PC-9 (cell line): ENCODE data around the gene MAGEB6.

Experiments
- EZH2 ChIP-seq: fragments of 200-600 bp; sonication (generic); IDR thresholded peaks from 2 replicates; pipeline ENCODE4 v1.8.0; 2017; ENCODE audit warnings: antibody characterized with exemption, low read depth
- TF ChIP-seq, protein P1 (sequence below): fragments of 200-600 bp; sonication (generic); conservative IDR thresholded peaks from 2 replicates; pipeline ENCODE4 v1.6.1; 2017; ENCODE audit warnings: mixed run types, antibody characterized with exemption, mild to moderate bottlenecking, moderate library complexity

DNA sequence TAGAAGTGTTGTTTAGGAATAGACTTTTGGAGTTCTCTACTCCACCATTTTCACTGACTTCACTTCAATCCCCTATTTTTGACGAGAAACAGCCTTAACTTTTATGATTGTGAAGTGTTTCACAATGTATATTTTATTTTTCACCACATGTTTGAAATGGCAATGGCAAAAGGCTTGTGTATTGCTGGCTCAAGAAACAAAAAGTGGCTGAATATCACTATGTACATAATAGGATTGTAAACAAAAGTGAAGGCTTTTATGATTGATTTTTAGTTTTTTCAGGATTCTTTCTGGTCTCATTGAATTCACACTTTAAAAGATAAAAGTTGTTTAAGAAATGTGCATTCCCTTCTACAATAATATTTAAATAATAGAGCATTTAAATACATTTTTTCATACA lies 41.9 kb downstream of the MAGEB6 start:
- TF ChIP-seq, protein P1, sequence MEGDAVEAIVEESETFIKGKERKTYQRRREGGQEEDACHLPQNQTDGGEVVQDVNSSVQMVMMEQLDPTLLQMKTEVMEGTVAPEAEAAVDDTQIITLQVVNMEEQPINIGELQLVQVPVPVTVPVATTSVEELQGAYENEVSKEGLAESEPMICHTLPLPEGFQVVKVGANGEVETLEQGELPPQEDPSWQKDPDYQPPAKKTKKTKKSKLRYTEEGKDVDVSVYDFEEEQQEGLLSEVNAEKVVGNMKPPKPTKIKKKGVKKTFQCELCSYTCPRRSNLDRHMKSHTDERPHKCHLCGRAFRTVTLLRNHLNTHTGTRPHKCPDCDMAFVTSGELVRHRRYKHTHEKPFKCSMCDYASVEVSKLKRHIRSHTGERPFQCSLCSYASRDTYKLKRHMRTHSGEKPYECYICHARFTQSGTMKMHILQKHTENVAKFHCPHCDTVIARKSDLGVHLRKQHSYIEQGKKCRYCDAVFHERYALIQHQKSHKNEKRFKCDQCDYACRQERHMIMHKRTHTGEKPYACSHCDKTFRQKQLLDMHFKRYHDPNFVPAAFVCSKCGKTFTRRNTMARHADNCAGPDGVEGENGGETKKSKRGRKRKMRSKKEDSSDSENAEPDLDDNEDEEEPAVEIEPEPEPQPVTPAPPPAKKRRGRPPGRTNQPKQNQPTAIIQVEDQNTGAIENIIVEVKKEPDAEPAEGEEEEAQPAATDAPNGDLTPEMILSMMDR, result no peak
- no peak for TF ChIP-seq EZH2
